Activated T-cell treated with anti-CD3 and anti-CD28 coated beads, Interleukin-2, amount 50 U/mL, for 72 hours (primary cell): ENCODE data around the gene CDK17. TPM values are rescaled to one million over a fixed set of nuclear protein-coding genes. Genes with fewer than 3 reads are reported as not detected.

Experiments used
- ATAC-seq, 2 donors: fragments of 150-1000 bp; cut with Tn5 transposase; replicated peaks in 1 of 2; 2 replicates each; pipeline ENCODE4 v1.10.0; 2021; ENCODE audit warnings: moderate library complexity in 2 of 2, mild to moderate bottlenecking in 1 of 2
- DNase-seq, 2 donors: peaks; one replicate each; pipeline ENCODE4 v3.0.0; 2021 to 2022; ENCODE audit warnings: mixed read lengths in 1 of 2
- H3K27ac Mint-ChIP-seq: one replicate; pipeline ENCODE4 v1.8.0; 2022; ENCODE audit warnings: mild to moderate bottlenecking, moderate library complexity, mixed read lengths
- H3K27me3 Mint-ChIP-seq: one replicate; pipeline ENCODE4 v1.8.0; 2022; ENCODE audit warnings: low read depth, mixed read lengths
- H3K36me3 Mint-ChIP-seq, 2 donors: one replicate each; pipeline ENCODE4 v1.8.0; 2022; ENCODE audit warnings: mixed read lengths in 2 of 2, mild to moderate bottlenecking in 1 of 2; ENCODE audit not compliant: insufficient read depth in 2 of 2
- H3K4me1 Mint-ChIP-seq: one replicate; pipeline ENCODE4 v1.8.0; 2022; ENCODE audit warnings: low read depth, mixed read lengths
- H3K4me3 Mint-ChIP-seq, 2 donors: one replicate each; pipeline ENCODE4 v1.8.0; 2022; ENCODE audit warnings: mild to moderate bottlenecking in 2 of 2, mixed read lengths in 2 of 2, moderate library complexity in 2 of 2
- H3K9me3 Mint-ChIP-seq, 2 donors: one replicate each; pipeline ENCODE4 v1.8.0; 2022; ENCODE audit warnings: mixed read lengths in 2 of 2
- total RNA-seq, 2 donors: library from RNA; stranded (reverse); gene quantifications; one replicate each; pipeline ENCODE4 v1.2.3, GENCODE V29; 2022

Gene CDK17
- total RNA-seq, 2 donors from 2014 or later: 54.4 to 61.9 TPM

DNA sequence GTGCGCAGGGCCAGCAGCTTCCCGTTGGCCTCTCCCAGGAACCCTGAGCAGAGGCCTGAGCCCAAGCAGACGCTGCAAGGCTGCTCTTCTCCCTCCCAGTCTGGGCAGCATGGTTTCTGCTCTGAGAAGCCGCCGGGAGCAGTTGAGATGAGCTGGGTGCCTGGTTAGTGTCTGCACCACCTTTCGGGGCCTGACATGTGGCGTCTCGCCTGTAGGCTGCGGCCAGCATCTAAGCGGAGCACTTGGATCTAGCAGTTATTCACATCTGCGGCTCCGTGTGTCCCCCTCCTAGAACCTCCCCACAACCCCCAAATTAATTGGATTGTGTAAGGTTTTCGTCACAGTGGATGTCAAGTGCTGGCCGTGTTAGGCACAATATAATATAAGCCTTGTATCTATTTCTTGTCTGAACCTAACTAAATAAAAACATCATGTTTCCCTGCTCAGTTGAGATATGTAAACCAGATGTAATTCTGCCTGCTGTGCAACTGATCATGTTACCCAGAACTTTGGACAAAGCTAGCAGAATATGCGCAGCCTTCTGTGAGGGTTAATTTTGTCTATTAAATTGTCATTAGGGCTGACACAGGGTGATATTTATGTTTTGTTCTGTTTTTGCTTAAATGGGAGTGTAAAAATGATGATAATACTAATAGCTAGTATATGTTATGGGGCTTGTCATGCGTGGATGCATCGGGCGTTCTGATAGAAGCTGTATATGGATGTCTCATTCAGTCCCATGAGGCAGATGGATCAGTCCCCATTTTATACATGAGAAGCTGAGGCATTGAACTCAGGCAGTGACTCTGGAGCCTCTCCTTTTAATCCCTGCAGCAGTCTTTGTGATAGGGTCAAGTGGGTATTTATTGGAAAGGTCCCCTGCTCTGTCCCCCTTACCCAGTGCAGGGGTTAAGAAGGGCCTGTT is 160.3 kb downstream of the CDK17 start:
- no peaks in the 10 kb centered on the region for H3K27me3 Mint-ChIP-seq
- ATAC-seq (no peak), DNase-seq (no peak)
- peak overlapping the region; percentile 58 for H3K27ac Mint-ChIP-seq
- H3K4me1 Mint-ChIP-seq: peaks cover 74% of the 10 kb centered on the region
- H3K4me3 Mint-ChIP-seq: no peak overlapping the region
- peaks cover 4 to 16% of the 10 kb centered on the region in 2 donors for H3K36me3 Mint-ChIP-seq
- no peaks in the 10 kb centered on the region for H3K9me3 Mint-ChIP-seq

DNA sequence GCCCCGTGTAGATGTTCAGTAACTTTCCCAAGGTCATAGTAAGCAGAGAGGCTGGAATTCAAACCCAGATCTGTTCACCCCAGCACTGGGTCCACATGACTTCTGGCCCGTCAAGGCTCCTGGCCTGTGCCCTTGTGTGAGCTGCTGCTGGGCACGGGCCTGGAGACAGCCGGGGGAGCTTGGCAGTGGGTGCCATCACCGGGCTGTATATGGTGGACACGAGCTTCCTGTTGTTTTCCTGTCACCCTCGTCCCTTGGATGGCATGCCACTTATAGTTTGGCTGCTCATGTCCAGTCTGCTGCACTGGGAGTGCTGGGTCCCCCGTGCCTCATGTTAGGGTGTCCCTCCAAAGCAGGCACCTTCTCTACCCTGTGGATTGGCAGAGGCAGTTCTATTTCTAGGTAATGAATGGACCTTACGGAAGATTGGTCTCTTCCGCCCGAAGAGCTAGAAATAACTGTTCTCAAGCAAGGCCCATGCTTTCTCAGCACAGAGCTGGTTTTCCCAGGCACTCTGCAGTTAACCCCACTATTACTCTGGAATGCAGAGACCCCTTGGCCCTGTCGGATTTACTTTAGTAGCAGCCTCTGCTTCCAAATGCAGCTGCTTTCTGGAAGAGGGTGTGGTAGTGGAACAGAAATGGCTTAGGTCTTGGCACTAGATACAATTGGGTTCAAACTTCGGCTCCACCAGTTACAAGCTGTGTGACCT is 161.7 kb downstream of the CDK17 start:
- DNase-seq: no peak
- Mint-ChIP-seq H3K9me3 (no peaks in the 10 kb centered on the region), H3K4me1 (peaks cover 81% of the 10 kb centered on the region), H3K27ac (no peak overlapping the region), H3K4me3 (peak overlapping the region in 1 of 2 donors; percentile 15), H3K27me3 (no peaks in the 10 kb centered on the region), H3K36me3 (peaks cover 4 to 19% of the 10 kb centered on the region in 2 donors)
- ATAC-seq: no peak

DNA sequence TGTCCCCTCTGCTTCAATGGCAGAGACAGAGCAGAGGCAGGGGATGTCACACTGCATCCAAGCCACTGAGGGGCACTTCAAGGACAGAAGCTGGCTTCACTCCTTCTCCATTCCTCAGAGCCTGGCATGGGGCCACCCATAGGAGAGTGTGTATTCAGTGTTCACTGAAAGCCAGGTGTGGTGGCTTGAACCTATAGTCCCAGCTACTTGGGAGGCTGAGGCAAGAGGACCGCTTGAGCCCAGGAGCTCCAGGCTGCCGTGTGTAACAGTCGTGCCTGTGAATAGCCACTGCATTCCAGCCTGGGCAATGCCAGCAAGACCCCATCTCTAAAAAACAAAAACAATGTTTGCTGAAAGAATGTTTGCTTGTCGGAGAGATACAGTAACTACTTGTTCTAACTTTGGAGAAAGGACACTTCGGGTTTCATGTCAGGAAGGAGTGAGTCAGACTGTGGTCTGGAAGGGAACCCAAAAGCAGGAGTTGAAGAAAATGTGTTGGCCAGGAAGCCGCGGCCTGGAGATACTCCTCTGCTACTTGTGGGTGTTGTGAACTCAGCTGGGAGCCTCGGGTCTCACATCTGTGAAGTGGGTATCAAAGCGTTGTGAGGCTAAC is 162.7 kb downstream of the CDK17 start:
- H3K4me1 Mint-ChIP-seq: peaks cover 73% of the 10 kb centered on the region
- H3K36me3 Mint-ChIP-seq: peaks cover 4 to 19% of the 10 kb centered on the region in 2 donors
- H3K27ac Mint-ChIP-seq: peak overlapping the region; percentile 62
- peak; percentile 47 to 56 for DNase-seq
- peak overlapping the region; percentile 15 to 57 for H3K4me3 Mint-ChIP-seq
- H3K27me3 Mint-ChIP-seq: no peaks in the 10 kb centered on the region
- peak; percentile 64 to 69 for ATAC-seq
- H3K9me3 Mint-ChIP-seq: no peaks in the 10 kb centered on the region

DNA sequence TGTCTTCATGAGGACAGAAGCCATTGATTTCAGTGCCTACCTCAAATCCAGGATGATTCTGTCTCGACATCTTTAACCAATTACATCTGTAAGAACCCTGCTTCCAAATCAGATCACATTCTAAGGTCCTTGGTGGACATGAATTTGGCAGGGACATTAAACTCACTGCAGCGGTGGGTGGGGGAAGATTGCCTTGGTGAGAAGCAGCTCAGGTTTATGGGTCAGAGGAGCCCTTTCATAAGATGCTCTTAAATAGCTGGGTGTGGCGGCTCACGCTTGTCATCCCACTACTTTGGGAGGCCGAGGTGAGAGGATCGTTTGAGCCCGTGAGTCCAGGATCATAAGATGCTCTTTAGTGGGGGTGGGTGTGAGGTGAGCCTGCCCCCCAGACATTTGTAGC is 163.2 kb downstream of the CDK17 start:
- DNase-seq: no peak
- H3K27me3 Mint-ChIP-seq: no peaks in the 10 kb centered on the region
- H3K9me3 Mint-ChIP-seq: no peaks in the 10 kb centered on the region
- ATAC-seq: peak in 1 of 2 donors; percentile 6
- peak overlapping the region; percentile 55 for H3K27ac Mint-ChIP-seq
- H3K4me1 Mint-ChIP-seq: peaks cover 68% of the 10 kb centered on the region
- peaks cover 4 to 19% of the 10 kb centered on the region in 2 donors for H3K36me3 Mint-ChIP-seq
- H3K4me3 Mint-ChIP-seq: peak overlapping the region; percentile 15 to 57

DNA sequence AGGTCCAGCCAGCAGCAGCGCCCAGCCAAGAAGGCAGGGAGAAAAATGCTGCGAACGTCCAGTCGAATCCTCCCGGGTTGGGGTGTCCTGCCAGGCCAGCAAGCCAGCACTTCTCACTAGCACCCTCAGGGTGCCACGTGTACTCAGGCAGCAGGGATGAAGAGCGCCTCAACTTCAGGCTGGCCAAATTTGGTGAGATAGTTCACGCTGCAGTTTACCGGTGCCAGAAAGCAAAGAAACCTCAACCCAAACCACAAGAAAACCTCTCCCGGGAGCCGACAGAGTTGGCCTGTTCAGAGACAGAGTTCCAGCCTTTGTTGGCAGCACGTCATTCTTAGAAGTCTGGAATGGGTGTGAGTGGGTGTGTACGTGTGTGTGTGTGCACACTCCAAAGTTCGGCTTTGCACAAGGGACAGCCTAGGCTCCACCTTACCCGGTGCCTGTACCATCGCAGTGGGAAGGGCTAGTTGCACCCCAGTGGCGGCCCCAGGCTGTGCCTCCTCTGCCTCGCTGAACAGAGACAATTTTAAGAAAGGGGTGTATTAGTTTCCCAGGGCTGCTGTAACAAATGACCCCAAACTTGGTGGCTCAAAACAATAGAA is 163.9 kb downstream of the CDK17 start:
- Mint-ChIP-seq H3K9me3 (no peaks in the 10 kb centered on the region), H3K36me3 (peaks cover 4 to 22% of the 10 kb centered on the region in 2 donors), H3K27ac (peak overlapping the region; percentile 59), H3K4me1 (peaks cover 61% of the 10 kb centered on the region), H3K27me3 (no peaks in the 10 kb centered on the region), H3K4me3 (peak overlapping the region; percentile 49 to 64)
- peak; percentile 20 to 31 for ATAC-seq
- no peak for DNase-seq

DNA sequence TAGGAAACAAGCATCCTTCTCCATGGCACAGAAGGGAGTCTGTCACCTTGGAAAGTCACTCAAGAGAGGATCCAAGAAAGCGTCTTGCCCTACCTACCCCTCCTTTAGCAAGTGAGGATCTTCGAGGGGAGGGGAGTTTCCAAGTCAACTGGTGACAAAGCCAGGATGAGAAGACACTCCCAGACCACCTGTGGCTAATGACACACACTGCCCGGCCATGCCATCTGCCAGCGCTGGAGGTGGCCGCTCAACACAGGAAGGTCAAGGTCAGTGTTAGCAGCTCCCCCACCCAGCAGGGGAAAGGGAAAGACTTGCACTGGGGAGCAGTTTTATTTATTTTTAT is 164.8 kb downstream of the CDK17 start:
- Mint-ChIP-seq H3K27ac (no peak overlapping the region), H3K27me3 (no peaks in the 10 kb centered on the region), H3K36me3 (peaks cover 4 to 21% of the 10 kb centered on the region in 2 donors), H3K4me3 (no peak overlapping the region), H3K4me1 (peaks cover 52% of the 10 kb centered on the region), H3K9me3 (no peaks in the 10 kb centered on the region)
- ATAC-seq (no peak), DNase-seq (no peak)

DNA sequence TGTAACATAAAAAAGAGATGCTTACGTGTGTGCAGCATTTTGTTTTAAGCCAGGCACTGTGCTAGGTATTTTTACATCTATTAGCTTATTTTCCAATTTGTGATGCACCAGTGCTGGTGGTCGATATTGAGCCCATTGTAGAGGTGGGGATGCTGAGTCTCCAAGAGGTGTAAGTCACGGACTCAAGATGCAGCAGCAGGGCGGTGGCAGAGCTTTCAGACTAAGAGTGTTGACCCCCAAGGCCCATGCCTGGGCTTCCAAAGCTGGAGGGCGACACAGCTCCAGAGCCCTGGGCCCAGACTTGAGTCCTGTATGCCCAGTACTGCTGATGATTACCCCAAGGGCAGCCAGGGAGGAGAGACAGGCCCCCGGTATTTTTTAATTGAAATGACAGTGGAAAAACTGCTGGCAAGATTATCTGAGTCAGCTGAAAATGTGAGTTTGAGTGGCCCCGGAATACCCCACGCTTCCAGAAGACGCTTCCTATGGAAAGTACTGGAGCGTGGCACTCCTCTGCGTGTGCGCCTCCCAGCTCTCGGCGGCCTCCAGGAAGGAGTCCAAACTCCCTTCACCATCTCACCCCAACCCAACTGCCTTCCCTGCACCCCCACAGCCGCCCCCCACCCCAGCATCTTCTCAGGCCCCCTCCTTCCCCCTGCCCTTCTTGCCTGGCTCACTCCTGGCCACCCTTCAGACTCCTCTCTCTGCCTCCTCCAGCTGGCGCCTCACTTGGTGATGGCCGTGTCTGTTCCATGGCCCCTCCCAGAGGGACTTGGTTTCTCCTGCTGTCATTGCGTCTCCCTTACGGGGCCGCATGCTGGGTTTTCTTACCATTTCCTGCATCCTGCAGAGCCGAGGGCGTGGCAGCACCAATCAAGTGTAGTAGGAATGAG is 165.4 kb downstream of the CDK17 start:
- H3K4me3 Mint-ChIP-seq: no peak overlapping the region
- H3K9me3 Mint-ChIP-seq: no peaks in the 10 kb centered on the region
- no peaks in the 10 kb centered on the region for H3K27me3 Mint-ChIP-seq
- H3K27ac Mint-ChIP-seq: no peak overlapping the region
- peaks cover 47% of the 10 kb centered on the region for H3K4me1 Mint-ChIP-seq
- ATAC-seq (no peak), DNase-seq (no peak)
- H3K36me3 Mint-ChIP-seq: peaks cover 4 to 21% of the 10 kb centered on the region in 2 donors

DNA sequence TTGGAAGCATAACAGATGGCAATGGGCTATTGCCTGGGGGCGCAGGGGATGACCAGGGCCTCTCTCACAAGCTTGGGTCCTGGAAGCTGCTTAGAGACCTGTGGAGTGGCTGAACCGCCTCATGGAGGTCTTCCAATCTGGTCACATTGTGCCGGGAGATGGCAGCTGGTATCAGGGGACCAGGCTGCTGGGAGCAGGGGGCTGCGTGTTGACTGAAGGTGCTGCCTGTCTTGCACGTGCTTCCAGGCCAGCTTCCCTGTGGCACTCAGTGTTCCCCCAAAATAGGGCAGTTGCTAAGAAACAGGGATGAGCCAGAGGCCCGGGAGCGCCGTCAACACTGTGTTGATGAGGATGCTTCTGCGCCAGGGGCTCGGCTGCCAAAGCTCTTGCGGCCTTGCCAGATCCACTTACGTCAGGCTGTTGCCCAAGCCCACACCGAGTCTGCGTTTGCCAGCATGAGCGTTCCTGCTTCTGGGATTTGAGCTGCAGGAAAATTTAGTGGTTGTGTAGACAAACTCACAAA is 166.2 kb downstream of the CDK17 start:
- H3K27me3 Mint-ChIP-seq: no peaks in the 10 kb centered on the region
- peaks cover 4 to 21% of the 10 kb centered on the region in 2 donors for H3K36me3 Mint-ChIP-seq
- H3K9me3 Mint-ChIP-seq: no peaks in the 10 kb centered on the region
- no peak overlapping the region for H3K27ac Mint-ChIP-seq
- no peak for ATAC-seq
- H3K4me3 Mint-ChIP-seq: no peak overlapping the region
- H3K4me1 Mint-ChIP-seq: peaks cover 47% of the 10 kb centered on the region
- DNase-seq: no peak

DNA sequence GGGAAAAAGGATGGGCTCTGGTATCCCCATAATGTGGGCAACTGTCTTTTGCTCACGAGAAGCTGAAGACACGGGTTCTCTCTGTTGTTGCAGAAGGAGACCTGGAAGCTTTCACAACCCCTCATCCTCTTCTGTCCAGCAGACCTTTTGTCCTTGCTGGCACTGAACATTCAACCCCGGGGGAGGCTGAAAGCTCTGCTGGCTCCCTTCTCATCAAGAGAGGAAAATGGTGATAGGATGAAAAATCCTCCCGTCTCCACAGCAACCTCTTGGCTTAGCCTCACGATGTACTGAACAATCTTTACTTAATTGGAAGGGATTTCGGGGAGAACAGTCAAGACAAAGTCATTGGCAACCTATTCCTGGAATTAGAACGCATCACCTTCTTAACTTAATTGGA is 167.1 kb downstream of the CDK17 start:
- peaks cover 39% of the 10 kb centered on the region for H3K4me1 Mint-ChIP-seq
- DNase-seq: no peak
- no peaks in the 10 kb centered on the region for H3K9me3 Mint-ChIP-seq
- peaks cover 4 to 21% of the 10 kb centered on the region in 2 donors for H3K36me3 Mint-ChIP-seq
- no peak overlapping the region for H3K4me3 Mint-ChIP-seq
- H3K27ac Mint-ChIP-seq: no peak overlapping the region
- no peak for ATAC-seq
- no peaks in the 10 kb centered on the region for H3K27me3 Mint-ChIP-seq

DNA sequence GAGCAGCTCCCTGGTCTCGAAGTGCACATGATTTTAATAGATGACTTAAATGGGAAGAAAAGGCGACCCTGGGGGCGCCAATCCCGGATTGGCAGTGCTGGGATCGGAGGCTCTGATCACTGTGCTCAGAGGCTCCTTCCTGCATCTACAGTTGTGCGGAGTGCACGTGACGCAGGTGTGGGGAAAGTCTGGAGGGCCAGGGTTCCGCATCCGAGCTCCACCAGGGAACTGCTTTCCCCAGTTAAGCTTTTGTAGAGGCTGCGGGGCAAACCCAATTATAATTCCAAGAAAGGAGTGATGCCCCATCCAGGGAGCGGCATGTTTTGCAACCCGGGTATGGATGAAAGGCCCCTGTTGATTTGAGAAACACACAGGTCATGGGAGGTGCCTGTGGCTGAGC is 169.6 kb downstream of the CDK17 start:
- ATAC-seq: no peak
- Mint-ChIP-seq H3K36me3 (peaks cover 2 to 13% of the 10 kb centered on the region in 2 donors), H3K27me3 (no peaks in the 10 kb centered on the region), H3K4me3 (no peak overlapping the region), H3K27ac (peak overlapping the region; percentile 13), H3K4me1 (peaks cover 35% of the 10 kb centered on the region), H3K9me3 (no peaks in the 10 kb centered on the region)
- no peak for DNase-seq

DNA sequence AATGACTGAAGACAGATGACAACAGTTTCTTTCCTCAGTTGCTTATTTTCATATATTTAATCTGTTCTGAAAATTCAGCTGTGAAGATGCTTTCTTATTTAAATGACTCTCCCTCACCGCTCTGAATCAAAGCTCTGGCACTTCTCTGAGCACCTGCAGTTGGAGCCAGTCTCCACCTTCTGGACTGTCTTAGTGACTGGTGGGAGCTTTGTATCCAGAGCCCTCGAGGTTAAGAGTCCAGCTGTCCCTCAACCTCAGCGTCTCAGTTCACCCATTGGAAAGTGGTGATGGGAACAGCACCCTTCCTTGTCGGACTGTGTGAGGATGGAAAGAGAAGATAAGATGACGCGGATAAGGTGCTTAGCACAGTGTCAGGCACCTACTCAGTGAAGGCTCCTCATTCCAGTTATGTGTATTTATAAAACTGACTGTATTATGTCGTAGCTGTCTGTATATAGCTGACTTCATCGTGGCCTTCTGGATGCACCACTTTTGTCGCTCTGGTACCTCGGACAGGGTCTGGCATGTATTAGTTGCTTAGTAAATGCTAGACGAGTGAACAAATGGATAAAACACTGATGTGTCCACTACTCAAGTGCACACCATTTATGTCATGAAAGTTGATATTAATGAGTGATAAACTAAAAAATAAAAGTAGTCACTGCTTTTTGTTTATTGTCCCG is 171.5 kb downstream of the CDK17 start:
- peaks cover 2 to 9% of the 10 kb centered on the region in 2 donors for H3K36me3 Mint-ChIP-seq
- H3K4me1 Mint-ChIP-seq: peaks cover 21% of the 10 kb centered on the region
- DNase-seq (no peak), ATAC-seq (no peak)
- no peaks in the 10 kb centered on the region for H3K27me3 Mint-ChIP-seq
- H3K27ac Mint-ChIP-seq: no peak overlapping the region
- no peaks in the 10 kb centered on the region for H3K9me3 Mint-ChIP-seq
- no peak overlapping the region for H3K4me3 Mint-ChIP-seq
